Endometrial microvascular endothelial cells (primary cell): ENCODE measurements around the gene ANO6. TPM values are rescaled to one million over a fixed set of nuclear protein-coding genes. Genes with fewer than 3 reads are reported as not detected.

Experiments used
- in situ Hi-C: cut with HindIII; loops from 2 replicates; pipeline ENCODE4 v1.10.0; 2017; ENCODE audit warnings: low sequenced_read_pairs, low pct_unique_long_range_greater_than_20kb; ENCODE audit errors: inconsistent ontology term
- total RNA-seq: library from RNA; depleted of rRNA; stranded (reverse); fragments of >200 nt; gene quantifications from one replicate; pipeline ENCODE4 v1.2.3, GENCODE V29; 2015; ENCODE audit errors: inconsistent ontology term

Gene ANO6
- total RNA-seq, 1 donor from 2014 or later: 38.2 TPM

DNA sequence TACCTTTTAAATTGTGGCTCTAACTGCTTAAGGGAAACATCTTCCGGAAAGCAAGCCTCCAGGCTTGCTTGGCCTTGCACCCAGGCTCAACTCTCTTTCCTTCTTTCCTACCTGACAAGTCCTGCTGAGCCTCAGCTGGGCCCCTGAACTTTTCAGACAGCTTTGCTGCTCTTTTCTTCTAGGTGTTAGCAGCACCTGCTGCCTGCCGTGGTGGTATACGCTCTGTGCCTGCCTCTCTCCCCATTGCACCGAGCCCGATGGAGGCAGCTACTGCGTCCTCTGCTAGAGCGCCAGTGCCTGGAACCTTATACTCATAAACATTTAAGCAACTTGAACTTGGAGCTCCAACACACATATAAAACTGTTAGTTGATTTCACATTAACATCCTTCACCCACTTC, 195.7 kb downstream of the ANO6 start:
- in situ Hi-C loops: no loop called here

DNA sequence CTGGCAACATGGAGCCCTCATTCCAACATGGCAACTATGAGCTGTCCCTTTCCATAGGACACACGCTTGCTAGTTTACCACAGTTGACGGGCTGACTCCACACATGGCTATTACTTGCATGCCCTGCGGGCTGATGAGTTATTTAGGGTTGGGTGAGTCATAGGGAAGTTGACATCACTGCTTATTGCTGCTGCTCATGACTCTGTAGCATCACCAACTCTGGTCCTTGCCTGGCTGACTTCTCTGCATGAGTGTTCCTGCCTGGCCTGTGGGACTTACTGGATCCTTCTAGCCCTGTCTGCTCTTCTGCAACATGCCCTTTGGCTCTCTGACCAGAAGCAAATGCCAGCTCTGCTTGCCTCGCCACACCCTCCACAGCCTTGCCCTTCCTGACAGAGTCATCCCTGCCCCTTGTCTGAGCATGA, 199.5 kb downstream of the ANO6 start:
- in situ Hi-C loops: no loop called here

DNA sequence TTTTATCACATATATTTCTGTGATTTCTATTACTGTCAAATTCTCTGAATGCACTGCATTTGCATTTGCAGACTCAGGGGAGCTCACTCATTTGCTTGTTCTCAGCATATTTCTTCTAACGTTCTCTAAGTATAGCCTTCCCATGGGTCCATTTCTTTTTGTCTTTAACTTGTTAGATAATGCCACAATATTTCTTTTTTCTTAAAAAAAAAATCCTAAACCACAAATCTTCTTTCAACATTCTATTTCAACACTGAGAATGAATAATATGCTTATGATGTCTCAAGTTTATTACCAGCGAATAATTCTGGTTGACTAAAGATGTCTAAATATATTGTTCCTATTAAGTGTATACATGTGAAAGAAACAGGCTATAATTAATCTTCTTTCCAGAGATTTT, 200.2 kb downstream of the ANO6 start:
- in situ Hi-C loops: no loop called here

DNA sequence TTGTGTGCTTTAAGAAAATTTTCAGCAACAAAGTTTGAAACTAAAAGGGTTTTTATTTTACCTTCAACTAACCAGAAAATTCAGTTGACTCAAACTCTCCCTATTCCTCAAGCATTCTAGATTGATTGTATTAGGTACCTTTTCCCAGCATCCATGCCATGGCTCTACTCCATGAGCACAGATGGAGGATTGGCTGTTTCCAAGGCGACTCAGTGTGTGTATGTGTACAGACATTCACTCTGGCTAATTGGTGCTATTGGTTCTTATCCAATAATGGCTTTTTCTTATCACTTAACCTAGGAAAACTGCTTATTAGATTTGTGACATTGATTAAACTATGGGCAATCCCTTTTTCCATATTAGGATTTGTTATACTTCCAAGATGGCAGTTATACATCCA, 202.6 kb downstream of the ANO6 start:
- in situ Hi-C loops: no loop called here

DNA sequence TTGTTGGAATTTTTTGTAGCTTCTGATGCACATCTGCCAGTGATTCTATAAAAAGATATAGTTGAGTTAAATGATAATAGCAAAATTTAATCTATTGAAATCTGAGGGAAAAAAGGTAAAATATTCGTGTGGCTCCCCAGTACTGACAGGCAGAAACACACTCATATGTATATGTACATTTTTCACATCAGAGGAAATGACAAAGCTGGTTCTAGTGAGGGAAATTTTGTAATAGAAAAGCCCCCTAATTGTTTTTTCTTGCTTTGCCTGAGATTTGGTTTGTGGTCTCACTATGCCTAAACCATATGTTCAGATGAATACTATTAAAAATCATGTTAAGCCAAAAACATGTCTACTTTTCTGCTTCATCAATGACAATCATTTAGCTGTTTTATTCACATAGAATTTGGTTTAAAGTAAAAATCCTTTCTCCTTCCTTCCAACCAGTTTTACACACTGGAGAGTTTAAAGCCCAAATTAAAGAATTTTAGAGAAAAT, 203.5 kb downstream of the ANO6 start:
- in situ Hi-C loops: no loop called here

DNA sequence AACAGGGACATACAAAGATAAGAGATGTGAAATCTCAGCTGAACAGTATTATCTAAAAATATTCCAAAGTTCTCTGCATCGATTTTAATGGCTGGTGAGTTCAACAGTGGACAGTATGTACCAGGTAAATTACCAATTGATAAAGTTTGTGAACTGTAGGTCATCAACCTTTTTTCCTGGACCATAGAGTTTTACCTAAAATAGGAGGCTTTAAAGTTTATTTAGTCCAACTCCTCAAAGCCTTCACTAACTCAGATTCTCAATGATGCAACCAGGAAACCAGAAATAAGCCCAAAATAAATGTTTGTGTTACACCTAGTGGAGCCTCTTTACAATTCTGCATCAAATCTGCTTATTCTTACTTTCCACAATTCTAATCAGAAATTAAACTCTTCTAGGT, 205.8 kb downstream of the ANO6 start:
- in situ Hi-C loops: no loop called here

DNA sequence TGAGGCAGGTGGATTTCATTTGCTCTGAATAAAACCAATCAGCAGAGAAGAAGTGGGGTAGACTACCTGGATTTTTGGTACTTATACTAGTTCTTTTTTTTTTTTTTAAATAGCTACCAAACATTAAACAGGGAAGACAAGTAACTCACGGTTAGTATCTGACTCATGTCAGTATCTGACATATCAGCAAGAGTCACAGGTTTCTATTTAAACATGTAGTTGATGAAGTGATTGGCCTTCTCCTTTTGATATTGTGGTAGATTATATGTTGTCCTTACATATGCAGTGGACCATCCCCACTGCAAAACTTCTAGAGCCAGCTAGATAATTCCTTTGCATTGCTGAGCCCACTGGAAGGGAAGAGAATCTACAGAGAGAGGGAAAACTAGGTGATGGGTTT, 208.0 kb downstream of the ANO6 start:
- in situ Hi-C loops: no loop called here

DNA sequence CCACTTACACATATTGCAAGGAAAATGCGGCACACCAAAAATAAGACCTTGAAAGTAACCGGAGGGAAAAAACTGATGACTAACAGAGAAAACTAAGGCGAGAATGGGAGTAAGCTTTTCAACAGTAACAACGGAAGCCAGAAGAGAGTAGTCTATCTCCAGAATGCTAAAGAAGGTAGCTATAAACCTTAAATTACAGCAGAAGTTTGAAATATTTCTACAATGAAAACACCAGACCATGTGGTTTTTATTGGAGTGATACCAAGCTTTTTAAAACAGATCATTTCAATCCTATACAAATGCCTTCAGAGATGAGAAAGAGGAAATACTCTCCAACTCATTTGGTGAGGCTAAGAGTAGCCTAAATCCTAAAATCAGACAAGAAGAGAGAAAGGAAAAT, 209.5 kb downstream of the ANO6 start:
- in situ Hi-C loops: no loop called here

DNA sequence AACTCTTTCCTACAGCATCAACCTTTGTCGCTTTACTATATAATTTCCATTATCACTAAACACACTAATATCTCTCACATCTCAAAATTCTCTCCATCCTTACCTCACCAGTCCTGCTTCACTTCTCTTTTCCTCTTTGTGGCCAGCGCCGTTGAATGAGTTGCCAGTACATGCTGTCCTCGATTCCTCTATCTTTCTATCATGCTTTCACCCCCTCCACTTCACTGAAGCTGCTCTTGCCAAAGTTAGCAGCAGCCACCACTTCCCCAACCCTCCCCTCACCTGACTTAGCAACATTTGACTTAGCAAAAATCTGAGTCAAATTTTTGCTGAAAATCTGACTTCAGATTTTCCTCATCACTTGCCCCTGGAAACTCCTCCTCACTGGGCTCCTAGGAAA, 210.4 kb downstream of the ANO6 start:
- in situ Hi-C loops: no loop called here

DNA sequence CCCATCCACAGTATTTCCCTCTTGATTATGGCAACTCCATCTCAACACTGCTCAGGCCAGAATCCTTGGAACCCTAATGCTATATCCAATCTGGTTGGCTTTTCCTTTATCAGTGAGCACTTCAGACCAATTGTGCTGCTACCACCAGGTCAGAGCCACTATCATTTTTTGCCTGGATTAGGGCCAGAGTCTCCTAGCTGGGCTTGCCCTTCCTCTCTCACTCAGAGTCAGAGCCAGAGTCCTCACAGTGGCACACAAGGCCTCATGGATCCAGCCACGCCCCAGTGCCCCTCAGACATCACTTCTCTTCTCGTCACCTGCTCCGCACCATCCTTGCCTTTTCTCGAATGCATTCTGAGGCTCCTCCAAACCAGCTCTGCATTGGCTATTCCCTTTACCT, 211.1 kb downstream of the ANO6 start:
- in situ Hi-C loops: no loop called here

DNA sequence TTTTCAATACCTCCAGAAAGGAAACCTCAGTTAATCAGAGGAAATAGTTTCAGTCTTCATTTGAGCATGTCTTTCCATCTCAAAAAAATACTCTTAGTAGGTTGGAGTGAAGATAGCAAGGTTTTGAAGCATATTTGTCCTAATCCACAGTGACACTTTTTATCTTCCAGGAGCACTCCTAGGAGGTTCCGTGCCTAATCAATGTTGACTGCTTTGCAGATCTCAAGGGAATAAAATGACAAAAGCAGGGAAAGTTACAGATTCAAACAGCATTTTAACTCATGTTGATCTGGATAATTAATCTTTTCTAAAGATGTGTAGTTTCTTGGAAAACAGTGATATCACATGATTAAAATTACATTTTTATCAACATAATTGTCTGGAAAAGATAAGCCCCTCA, 213.9 kb downstream of the ANO6 start:
- in situ Hi-C loops: no loop called here

DNA sequence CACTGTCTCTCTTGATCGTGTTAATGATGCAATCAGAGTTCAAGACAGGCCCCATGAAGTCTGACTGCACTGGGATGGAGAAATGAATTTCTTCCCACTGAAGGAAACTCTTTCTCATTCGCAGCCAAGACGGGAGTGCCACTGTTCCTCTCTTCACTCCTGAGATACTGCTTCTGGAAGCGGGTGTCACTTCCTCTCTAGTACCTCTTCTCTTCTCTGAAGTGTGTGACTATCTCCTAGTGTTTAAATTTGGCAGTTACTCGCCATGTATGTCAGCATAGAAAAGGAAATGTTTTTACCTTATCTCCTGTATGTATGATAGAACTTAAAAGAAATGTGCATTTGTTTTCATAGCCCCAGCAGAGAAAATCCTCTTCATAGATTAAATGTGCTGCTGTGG, 215.2 kb downstream of the ANO6 start:
- in situ Hi-C loops: no loop called here

DNA sequence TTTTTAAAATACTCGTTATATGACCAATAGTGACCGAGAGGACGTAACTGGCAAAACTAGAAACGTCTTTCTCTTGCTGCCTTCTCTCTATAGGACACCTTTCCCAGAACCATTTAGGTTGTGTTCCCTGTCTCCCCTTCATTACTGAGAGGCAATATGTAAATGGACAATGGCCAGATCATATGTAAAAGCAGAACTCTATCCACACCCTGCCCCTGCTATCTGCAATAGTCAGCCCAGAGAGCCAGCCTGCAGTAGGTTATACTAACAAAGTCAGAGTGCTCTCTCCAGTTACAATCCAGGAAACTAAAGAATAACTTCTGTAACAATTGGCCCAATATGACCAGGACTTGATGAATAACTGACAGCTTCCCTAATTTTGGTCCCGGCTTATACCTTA, 216.8 kb downstream of the ANO6 start:
- in situ Hi-C loops: no loop called here

DNA sequence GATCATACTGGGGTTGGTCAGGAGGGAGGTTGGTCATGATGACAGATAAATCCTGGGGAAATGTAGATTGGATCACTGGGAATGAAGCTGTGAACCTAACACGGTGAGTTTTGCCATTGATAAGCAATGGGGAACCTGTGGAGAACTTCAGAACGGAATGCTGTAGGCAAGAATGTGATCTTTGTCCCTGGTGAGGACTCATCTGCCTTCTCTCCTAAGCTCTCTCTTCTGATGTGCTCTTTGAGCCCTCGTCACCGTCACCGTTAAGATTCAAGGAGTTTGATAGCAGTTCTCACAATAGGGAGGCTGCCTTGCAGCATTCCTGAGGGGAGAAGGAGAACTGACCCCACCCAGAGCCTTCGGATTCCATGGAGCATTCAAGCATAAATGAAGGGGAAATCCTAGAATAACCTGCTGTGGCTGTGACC, 217.6 kb downstream of the ANO6 start:
- in situ Hi-C loops: no loop called here

DNA sequence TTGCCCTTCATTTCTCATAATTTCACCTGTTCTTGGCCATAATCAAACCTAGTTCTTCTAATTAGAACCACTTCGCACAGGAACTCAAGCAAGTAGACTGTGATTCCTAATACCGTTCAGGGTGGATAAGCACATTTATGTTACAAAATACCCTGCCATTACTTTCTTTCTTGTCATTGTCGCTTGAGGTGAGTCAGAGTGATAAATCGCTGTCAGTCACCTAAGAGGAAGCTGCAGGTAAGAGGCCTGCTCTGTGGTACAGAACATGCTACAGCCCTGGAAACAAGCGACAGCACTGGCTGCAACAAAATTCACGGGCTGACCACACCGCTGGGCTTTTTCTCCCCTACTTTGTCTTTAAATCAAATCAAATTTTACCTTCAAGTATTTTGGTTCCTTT, 218.2 kb downstream of the ANO6 start:
- in situ Hi-C loops: no loop called here

DNA sequence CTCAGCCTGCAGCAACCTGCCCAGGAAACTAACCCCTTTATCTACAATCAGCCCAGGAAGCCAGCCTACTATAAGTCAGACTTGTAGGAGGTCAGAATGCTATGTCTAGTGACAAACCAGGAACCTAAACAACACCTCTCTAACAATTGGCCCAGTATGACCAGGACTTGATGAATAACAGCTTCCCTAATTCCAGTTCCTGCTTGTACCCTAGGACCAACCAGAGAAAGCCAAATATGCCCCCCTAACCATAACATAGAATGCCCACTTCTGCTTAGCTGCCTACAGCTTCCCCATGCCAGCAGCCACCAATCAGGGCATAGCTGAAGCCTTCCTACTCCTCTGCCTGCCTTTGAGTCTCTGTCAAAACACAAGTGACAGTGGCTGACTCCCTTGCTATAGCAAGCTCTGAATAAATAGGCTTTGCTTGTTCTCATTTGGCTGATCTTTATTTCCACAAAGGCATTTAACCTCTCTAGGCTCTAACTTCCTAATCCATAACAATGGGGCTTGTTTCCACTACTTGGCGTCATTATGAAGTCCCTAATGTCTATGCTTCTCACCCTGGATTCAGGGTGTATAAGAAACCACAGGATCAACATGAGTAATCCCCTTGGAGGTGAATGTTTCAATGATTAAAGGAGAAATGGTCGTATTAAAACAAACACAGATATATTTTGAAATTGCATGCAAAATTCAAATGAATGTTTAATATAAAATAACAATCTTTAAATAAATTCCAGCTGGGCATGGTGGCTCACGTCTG, 220.2 kb downstream of the ANO6 start:
- in situ Hi-C loops: no loop called here

DNA sequence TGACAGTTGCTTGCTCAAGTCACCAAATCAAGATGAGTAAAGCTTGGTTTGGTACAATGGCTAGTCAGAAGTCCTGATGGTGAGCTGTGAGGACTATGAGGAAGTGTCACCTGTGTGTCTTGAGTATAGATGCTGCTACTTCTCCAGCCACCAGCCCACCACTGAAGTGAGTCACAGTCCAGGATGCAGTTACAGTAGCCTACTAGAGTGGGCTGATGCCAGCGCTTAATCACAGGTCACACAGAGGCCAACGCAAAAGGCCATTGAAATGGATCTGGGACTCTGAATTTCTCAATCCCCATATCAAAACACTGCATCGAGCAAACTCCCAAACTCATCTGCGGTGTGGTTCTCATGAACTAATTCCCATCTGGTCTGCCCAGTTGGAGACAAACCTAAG, 223.1 kb downstream of the ANO6 start:
- in situ Hi-C loops: no loop called here

DNA sequence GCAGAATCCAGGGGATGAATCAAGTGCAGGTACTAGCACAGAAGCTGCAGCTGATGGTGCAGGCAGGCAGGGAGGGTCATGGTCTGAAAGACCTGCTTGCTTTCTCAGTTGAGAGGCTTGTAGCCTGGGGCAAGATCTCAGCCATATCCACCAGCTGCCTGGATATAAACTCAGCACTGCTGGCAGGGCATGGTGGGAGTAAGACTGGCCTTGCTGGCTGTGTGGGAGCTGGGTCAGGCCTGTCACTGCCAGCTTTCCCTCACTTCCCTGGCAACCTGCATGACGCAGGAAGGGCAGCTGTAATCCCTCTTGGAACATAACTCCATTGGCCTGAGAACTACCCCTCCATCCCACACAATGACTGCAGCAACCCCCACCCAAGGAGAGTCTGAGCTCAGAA, 230.1 kb downstream of the ANO6 start:
- in situ Hi-C loops: no loop called here

DNA sequence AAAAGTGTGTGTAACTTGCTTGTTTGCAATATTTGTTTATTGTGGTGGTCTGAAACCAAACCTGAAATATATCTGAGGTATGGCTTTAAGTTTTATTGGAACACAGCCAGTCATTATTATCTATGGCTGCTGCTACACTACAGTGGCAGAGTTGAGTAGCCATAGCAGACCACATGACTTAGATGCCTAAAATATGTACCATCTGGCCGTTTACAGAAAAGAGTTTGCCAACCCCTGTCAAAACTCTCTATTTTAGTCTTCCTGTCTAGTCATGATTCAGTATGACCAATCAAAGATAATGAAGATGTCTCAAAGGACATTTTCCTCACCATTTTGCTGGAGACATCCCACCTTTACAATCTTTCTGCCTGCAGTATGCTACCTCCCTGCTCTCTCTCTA, 242.3 kb downstream of the ANO6 start:
- in situ Hi-C loops: no loop called here

DNA sequence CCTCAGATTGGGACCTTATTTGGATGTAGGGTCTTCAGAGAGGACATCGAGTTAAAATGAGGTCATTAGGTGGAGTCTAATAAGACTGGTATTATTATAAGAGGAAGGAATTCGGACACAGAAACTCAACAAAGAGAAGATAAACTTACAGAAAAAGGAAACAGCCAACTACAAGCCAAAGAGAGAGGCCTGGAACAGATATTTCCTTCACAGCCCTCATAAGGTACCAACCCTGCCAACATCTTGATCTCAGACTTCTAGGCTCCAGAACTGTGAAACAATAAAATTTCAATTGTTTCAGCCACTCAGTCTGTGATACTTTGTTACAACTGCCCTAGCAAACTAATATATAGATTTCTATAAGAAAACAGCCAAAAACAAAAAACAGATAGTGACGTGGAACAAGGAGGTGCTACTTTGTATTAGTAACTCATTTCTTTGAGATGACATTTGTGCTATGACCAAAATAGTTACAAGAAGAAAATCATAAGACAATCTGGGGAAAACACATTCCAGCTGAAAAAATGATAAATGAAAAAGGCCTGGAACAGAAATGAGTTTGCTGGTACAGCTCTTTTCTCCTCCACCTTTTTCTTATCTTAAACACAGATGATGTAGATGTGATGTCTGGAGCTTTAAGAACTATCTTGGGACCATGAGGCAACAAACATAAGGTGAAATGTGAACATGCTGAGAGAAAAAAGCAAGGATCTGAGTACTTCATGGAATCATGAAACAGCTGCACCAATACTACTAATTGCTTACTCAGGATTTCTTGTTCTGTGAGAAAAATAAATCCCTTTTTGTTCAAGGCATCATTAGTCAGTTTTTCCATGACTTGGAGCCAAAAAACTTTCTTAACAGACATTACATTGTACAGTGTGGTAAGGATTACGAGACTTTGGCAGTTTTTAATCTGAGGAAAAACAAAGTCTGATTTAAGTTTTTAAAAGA, 243.2 kb downstream of the ANO6 start:
- in situ Hi-C loops: no loop called here
